Measurements from ENCODE around the gene PCSK7. TPM values are rescaled to one million over a fixed set of nuclear protein-coding genes. Genes with fewer than 3 reads are reported as not detected.
"Not testable (repeated sequence)": the region's sequence is repeated elsewhere in the genome, so short reads cannot be mapped to it uniquely, and the experiment has no call there.

PCSK7 gene, protein sequence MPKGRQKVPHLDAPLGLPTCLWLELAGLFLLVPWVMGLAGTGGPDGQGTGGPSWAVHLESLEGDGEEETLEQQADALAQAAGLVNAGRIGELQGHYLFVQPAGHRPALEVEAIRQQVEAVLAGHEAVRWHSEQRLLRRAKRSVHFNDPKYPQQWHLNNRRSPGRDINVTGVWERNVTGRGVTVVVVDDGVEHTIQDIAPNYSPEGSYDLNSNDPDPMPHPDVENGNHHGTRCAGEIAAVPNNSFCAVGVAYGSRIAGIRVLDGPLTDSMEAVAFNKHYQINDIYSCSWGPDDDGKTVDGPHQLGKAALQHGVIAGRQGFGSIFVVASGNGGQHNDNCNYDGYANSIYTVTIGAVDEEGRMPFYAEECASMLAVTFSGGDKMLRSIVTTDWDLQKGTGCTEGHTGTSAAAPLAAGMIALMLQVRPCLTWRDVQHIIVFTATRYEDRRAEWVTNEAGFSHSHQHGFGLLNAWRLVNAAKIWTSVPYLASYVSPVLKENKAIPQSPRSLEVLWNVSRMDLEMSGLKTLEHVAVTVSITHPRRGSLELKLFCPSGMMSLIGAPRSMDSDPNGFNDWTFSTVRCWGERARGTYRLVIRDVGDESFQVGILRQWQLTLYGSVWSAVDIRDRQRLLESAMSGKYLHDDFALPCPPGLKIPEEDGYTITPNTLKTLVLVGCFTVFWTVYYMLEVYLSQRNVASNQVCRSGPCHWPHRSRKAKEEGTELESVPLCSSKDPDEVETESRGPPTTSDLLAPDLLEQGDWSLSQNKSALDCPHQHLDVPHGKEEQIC
- 100 to 1,000 TPM; 121 to 140 TPM for total RNA-seq

DNA sequence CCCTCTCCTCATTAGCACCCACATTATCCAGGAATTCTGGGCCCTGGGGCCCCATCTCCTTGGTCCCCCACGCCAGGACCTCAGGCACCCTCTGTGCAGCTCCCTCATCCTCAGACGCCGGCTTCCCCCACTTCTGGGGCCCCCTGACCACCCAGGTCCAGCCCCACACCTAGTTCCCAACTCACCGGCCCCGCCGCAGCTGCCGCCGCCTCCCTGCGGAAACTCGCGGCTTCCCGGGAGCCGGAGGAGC, at the start of gene PCSK7:
Gene PCSK7 (minus strand): TSS at position 232 of the 250 bp plus-strand sequence. CDS start 2,229 bp downstream, outside the sequence.
- DNase-seq (peak; percentile 80), ATAC-seq (no peak)
- Mint-ChIP-seq H3K9me3 (ENCODE audit: low read depth) (no peaks in the 10 kb centered on the region), H3K36me3 (peaks cover 19% of the 10 kb centered on the region), H3K27me3 (no peaks in the 10 kb centered on the region), H3K27ac (peak within 1 kb of the TSS; percentile 99), H3K4me1 (peaks cover 43% of the 10 kb centered on the region), H3K4me3 (peak within 1 kb of the TSS; percentile 92)
- CTCF ChIA-PET = interaction anchor here (0.7 to 7.6 kb wide), 14 partner anchors 9 to 585 kb away, joined by 3 to 108 read pairs (median 5); partner anchors contain the start of genes CEP164, PAFAH1B2, SIDT2 and ZPR1

DNA sequence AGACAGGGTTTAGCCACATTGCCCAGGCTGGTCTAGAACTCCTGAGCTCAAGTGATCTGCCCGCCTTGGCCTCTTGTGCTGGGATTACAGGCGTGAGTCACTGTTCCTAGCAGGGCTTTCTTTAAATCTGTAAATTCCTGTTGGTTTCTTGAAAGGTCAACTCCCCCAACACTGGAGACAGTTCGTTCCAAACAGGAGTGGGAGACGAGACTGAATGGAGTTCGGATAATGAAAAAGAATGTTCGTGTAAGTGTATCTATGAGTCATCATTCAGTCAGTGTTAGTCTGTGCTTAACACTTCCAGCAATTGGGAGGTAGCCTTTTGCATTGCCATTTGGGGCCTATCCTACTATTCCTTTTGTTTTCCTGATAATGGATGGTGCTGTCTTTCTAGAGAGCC, 49.3 kb upstream of the PCSK7 start:
- Mint-ChIP-seq H3K36me3 (peaks cover 26% of the 10 kb centered on the region), H3K9me3 (ENCODE audit: low read depth) (no peaks in the 10 kb centered on the region), H3K27me3 (no peaks in the 10 kb centered on the region), H3K4me3 (no peak overlapping the region), H3K4me1 (peaks cover 21% of the 10 kb centered on the region), H3K27ac (no peak overlapping the region)
- CTCF ChIA-PET = no interaction called here
- ATAC-seq (no peak), DNase-seq (no peak)

DNA sequence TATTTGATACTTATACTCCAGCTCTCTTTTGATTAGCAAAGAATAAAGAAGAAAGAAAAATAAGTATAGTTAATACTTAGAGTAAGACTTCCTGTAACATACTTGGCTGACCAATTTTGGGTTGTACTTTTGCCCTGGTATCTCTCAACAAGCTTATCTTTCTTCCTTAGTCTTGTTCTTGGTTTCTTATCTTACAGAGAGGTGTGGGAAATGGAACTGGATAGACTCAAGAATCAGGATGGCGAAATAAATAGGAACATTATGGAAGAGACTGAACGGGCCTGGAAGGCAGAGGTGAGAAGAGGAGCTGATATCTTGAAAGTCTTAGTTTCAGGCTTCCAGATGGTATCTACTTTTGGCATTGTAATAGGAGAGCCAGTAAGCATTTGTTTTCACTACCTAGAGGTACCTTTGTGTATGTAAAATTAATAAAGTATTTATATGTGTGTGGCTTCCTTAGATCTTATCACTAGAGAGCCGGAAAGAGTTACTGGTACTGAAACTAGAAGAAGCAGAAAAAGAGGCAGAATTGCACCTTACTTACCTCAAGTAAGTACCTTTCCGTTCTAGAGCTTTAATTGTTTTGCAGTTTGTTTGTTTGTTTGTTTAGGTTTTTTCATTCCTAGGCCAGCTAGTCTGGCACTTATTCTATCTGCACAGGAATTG, 48.0 kb upstream of the PCSK7 start:
- peak overlapping the region; percentile 38 for H3K4me3 Mint-ChIP-seq
- H3K27me3 Mint-ChIP-seq = no peaks in the 10 kb centered on the region
- peaks cover 30% of the 10 kb centered on the region for H3K4me1 Mint-ChIP-seq
- CTCF ChIA-PET = interaction anchor here (1.1 kb wide), 1 partner anchor 47 kb away, joined by 4 read pairs; the partner anchor contains the start of gene RNF214
- peak overlapping the region; percentile 92 for H3K27ac Mint-ChIP-seq
- H3K9me3 Mint-ChIP-seq (ENCODE audit: low read depth) = no peaks in the 10 kb centered on the region
- DNase-seq (no peak), ATAC-seq (peak; percentile 84)
- H3K36me3 Mint-ChIP-seq = peaks cover 22% of the 10 kb centered on the region

DNA sequence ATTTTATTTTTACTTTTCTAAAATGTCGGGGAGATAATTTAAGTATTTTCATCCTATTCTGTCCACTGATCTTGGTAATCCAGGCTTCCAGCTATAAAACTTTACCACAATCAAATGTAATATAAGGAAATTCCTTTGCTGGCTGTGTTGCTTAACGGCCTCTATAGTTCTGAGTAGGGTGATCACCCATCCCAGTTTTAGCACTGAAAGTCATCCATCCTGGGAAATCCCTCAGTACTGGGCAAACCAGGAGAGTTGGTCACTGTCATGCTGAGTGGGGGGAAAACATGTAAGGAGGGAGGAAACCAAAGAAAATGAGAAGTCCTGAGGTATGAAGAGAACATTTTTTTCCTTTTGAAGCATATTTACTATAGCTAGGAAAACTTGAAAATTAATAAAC, 46.5 kb upstream of the PCSK7 start:
- CTCF ChIA-PET = no interaction called here
- no peaks in the 10 kb centered on the region for H3K27me3 Mint-ChIP-seq
- H3K4me3 Mint-ChIP-seq = no peak overlapping the region
- H3K9me3 Mint-ChIP-seq (ENCODE audit: low read depth) = peaks cover 3% of the 10 kb centered on the region
- DNase-seq = no peak
- ATAC-seq = no peak
- peaks cover 27% of the 10 kb centered on the region for H3K36me3 Mint-ChIP-seq
- peaks cover 30% of the 10 kb centered on the region for H3K4me1 Mint-ChIP-seq
- peak overlapping the region; percentile 59 for H3K27ac Mint-ChIP-seq

DNA sequence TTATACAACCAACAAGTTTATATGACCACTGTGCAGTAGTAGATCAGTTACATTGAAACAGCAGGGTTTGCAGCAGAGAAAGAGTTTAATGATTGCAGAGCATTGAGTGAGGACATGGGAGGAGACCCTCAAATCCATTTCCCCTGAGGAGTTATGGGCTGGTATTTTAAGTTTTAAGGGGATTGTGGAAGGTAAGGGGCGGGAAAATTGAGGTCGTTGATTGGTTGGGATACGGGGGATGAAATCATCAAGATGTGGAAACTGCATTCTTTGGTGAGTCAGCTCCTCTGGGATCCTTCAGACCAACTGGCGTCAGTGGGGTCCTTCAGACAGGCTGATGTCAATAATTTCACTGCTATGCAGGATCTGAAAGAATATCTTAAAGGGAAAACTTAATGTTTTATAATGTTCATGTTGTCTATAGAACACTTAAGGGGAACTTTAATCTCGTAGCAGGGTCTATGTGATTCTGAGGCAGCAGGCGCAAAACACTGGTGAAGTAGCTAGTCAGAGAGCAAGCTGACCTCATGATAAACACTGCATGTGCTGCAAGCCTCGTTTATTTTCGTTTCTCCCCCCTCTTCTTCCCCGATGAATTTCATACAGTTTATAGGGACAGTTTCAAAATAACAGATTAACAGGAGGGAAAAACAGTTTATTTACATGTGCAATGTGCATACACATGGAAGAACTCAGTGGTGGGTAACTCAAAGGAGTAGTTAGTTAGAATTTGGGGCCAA, 41.8 kb upstream of the PCSK7 start:
- peaks cover 18% of the 10 kb centered on the region for H3K36me3 Mint-ChIP-seq
- peaks cover 7% of the 10 kb centered on the region for H3K9me3 Mint-ChIP-seq (ENCODE audit: low read depth)
- CTCF ChIA-PET = interaction anchor here (0.7 kb wide), 2 partner anchors 31 to 450 kb away, joined by 3 read pairs; no protein-coding TSS in a partner anchor
- H3K4me1 Mint-ChIP-seq = peaks cover 11% of the 10 kb centered on the region
- H3K4me3 Mint-ChIP-seq = no peak overlapping the region
- DNase-seq (no peak), ATAC-seq (no peak)
- H3K27ac Mint-ChIP-seq = no peak overlapping the region
- H3K27me3 Mint-ChIP-seq = no peaks in the 10 kb centered on the region

DNA sequence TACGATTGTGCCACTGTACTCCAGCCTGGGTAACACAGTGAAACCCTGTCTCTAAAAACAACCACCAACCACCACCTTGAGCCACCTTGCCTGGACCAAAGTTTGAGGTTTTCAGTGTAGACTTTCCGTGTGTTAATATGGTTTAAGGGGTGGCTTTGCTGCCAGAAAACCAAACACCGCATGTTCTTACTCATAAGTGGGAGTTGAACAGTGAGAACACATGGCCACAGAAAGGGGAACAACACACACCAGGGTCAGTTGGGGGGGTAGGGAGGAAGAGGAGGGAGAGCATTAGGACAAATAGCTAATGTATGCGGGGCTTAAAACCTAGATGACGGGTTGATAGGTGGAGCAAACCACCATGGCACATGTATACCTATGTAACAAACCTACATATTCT, 40.3 kb upstream of the PCSK7 start:
- CTCF ChIA-PET; H3K9me3 Mint-ChIP-seq (ENCODE audit: low read depth); H3K4me1 Mint-ChIP-seq; H3K4me3 Mint-ChIP-seq; H3K27me3 Mint-ChIP-seq; H3K27ac Mint-ChIP-seq; DNase-seq; ATAC-seq: not testable (repeated sequence)
- H3K36me3 Mint-ChIP-seq = peaks cover 18% of the 10 kb centered on the region

DNA sequence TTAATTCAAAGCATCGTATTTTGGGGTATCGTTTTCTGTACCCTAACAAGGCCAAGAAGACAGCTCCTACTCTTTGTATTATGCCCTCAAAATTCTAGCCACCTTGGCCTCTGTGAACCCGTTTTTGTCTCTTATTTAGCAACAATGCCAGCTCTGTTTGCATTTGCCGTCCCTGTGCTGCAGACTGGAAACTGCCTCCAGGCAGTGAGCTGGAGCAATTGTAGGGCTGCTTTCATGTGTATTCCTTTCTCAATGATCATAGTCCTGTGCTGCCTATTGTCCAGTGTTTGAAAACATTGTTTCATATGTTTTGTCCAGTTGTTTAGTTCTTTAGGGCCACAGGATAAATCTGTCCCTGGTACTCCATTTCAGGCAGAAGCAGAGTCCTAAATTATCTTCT, 39.3 kb upstream of the PCSK7 start:
- no peak for DNase-seq
- H3K36me3 Mint-ChIP-seq = peaks cover 20% of the 10 kb centered on the region
- CTCF ChIA-PET = no interaction called here

DNA sequence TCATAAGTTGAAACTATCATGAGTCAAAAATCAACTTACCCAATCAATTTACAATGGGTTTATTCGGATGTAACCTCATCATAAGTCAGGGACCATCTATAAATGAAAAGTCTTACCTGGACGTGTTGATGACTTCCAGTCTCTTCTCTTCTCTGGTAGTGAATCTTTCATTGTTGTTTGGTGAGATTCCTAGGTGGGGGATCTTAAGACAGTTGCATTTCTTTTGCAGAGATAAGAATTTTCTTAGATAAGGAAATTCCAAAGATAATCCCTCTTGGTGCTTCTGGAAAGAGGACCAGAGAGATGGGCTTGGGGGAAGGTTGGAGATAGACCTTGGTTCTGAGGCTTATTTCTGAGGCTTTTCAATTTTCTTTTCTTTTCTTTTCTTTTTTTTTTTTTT, 38.0 kb upstream of the PCSK7 start:
- no peak overlapping the region for H3K27ac Mint-ChIP-seq
- DNase-seq (no peak), ATAC-seq (no peak)
- H3K27me3 Mint-ChIP-seq = no peaks in the 10 kb centered on the region
- H3K4me3 Mint-ChIP-seq = no peak overlapping the region
- no peaks in the 10 kb centered on the region for H3K4me1 Mint-ChIP-seq
- CTCF ChIA-PET = no interaction called here
- H3K36me3 Mint-ChIP-seq = peaks cover 18% of the 10 kb centered on the region
- H3K9me3 Mint-ChIP-seq (ENCODE audit: low read depth) = peaks cover 7% of the 10 kb centered on the region

More for the DNA sequence above, 39.3 kb upstream of the PCSK7 start:
- Mint-ChIP-seq H3K4me1 (peaks cover 9% of the 10 kb centered on the region), H3K27me3 (no peaks in the 10 kb centered on the region), H3K4me3 (no peak overlapping the region), H3K27ac (no peak overlapping the region), H3K9me3 (ENCODE audit: low read depth) (peaks cover 7% of the 10 kb centered on the region)
- ATAC-seq = no peak

DNA sequence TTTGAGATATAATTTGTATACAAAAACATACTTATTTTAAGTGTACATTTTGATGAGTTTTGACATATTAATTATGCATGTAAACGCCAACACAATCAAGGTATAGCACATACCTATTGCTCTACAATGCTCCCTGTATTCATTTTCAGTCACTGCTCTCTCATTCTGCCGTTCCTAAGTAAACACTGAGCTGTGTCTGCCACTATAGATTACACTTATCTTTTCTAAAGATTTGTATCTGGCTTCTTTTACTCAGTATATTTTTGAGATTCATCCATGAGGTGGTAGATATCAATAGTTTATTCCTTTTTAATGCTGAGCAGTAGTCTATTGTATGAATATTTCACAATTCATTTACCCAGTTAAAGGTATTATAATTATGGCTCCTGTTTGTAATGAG, 33.9 kb upstream of the PCSK7 start:
- Mint-ChIP-seq H3K36me3 (peaks cover 10% of the 10 kb centered on the region), H3K9me3 (ENCODE audit: low read depth) (no peaks in the 10 kb centered on the region), H3K27ac (no peak overlapping the region), H3K4me3 (no peak overlapping the region), H3K27me3 (no peaks in the 10 kb centered on the region), H3K4me1 (no peaks in the 10 kb centered on the region)
- ATAC-seq (no peak), DNase-seq (no peak)
- CTCF ChIA-PET = no interaction called here

DNA sequence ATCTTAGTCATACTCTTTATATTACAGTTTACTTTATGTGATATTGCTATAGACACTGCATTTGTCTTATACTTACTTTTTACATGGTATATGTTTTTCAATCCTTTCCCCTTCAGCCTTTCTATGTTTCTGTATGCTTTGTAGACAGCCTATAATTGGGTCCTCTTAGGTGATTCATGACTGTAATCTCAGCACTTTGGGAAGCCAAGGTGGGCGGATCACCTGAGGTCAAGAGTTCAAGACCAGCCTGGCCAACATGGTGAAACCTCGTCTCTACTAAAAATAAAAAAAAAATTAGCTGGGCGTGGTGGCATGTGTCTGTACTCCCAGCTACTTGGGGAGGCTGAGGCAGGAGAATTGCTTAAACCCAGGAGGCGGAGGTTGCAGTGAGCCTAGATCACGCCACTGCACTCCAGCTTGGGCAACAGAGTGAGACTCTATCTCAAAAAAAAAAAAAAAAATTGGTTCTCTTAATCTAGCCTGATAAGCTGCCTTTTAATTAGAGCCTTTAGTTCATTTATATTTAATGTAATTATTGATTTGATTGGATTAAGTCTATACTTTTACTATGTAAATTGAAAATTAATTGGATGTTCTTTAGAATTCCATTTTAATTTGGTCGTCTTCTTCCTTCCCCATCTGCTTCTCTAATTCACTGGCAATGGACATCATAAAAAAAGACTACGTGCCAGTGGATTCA, 32.9 kb upstream of the PCSK7 start:
- CTCF ChIA-PET = interaction anchor here (0.7 kb wide), 1 partner anchor 9 kb away, joined by 3 read pairs; no protein-coding TSS in a partner anchor

DNA sequence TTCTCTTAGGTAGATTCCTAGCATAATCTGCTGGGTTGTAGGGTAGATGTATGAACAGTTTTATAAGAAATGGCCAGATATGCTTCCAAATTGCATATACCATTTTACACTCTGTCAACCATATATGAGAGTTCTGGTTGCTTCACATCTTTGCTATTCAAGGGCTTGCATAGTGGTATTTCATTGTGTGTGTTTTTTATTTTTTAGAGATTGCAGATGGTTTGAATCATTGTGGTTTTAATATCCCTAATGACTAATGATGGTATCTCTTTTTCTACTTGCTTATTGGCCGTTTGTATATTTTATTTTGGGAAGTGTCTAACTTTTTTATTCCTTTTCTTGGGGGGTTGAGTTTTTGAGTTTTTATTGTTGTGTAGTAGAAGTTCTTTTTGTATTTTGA, 27.5 kb upstream of the PCSK7 start:
- no peaks in the 10 kb centered on the region for H3K27me3 Mint-ChIP-seq
- ATAC-seq = no peak
- DNase-seq = no peak
- no peak overlapping the region for H3K27ac Mint-ChIP-seq
- H3K36me3 Mint-ChIP-seq = peaks cover 12% of the 10 kb centered on the region
- no peak overlapping the region for H3K4me3 Mint-ChIP-seq
- H3K9me3 Mint-ChIP-seq (ENCODE audit: low read depth) = no peaks in the 10 kb centered on the region
- H3K4me1 Mint-ChIP-seq = peaks cover 2% of the 10 kb centered on the region
- CTCF ChIA-PET = no interaction called here

More for the DNA sequence above, 32.9 kb upstream of the PCSK7 start:
- not testable (repeated sequence) for H3K4me3 Mint-ChIP-seq; DNase-seq; H3K27me3 Mint-ChIP-seq; H3K9me3 Mint-ChIP-seq (ENCODE audit: low read depth); H3K27ac Mint-ChIP-seq; H3K4me1 Mint-ChIP-seq; ATAC-seq; H3K36me3 Mint-ChIP-seq

DNA sequence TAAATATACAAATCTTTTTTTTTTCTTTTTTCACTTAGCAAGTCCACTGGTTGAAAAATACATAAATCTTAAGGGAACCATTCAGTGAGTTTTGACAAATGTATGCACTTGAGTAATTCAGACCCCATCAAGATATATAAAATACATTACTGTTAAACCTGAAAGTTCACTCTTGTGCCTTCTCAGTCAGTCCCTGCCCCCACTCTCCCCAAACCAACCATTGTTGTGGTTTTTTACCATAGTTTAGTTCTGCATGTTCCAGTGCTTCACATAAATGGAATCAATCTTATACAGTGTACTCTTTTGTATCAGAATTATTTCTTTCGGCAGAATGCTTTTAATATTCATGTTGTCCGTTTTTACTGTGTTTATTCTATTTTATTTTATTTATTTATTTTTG, 26.7 kb upstream of the PCSK7 start:
- Mint-ChIP-seq H3K9me3 (ENCODE audit: low read depth) (no peaks in the 10 kb centered on the region), H3K27ac (no peak overlapping the region), H3K36me3 (peaks cover 15% of the 10 kb centered on the region), H3K4me1 (peaks cover 2% of the 10 kb centered on the region), H3K27me3 (no peaks in the 10 kb centered on the region), H3K4me3 (no peak overlapping the region)
- no peak for ATAC-seq
- no peak for DNase-seq
- CTCF ChIA-PET = no interaction called here
